Stimulated activated CD4-positive, alpha-beta T cell treated with anti-CD3 and anti-CD28 coated beads, Interleukin-1b, Interleukin-23, amount 100 ng/mL, for 24 hours (primary cell): ENCODE data around the gene TMEM62.

Experiments
- DNase-seq, 4 experiments: peaks; one replicate each; pipeline ENCODE4 v3.0.0-alpha.2; 2020; ENCODE audit warnings: low read depth in 4 of 4, low spot score in 1 of 4

The TMEM62 gene

GRCh38 chr15:43226436-43227305 lies 93.3 kb downstream of the TMEM62 start:
- no peak for DNase-seq

- no peak for DNase-seq
These were observed 96.6 kb downstream of the TMEM62 start for GRCh38 chr15:43229977-43230376.

- no peak for DNase-seq
These were observed 97.3 kb downstream of the TMEM62 start for GRCh38 chr15:43230640-43231115.

- DNase-seq: no peak
These were observed 99.0 kb downstream of the TMEM62 start for GRCh38 chr15:43232289-43232874.
